ENCODE results near the gene KRTAP5-7. TPM values are rescaled to one million over a fixed set of nuclear protein-coding genes. Genes with fewer than 3 reads are reported as not detected.
"Not testable (repeated sequence)": the region's sequence is repeated elsewhere in the genome, so short reads cannot be mapped to it uniquely, and the experiment has no call there.

KRTAP5-7 gene
- total and polyA plus RNA-seq, 2 donors (not counting 3 experiments of a cell fraction or from before 2014, with no cell fraction given) = 0.07 TPM; not detected in 1

GRCh38 chr11:71539017-71539416 is 11.9 kb downstream of the KRTAP5-7 start:
- no peaks in the 10 kb centered on the region for H3K4me1 ChIP-seq (ENCODE audit: control insufficient read depth, extremely low read depth, insufficient read depth, low read length)
- FAIRE-seq = no peak
- H3K36me3 ChIP-seq (ENCODE audit: control insufficient read depth in 2 of 2, extremely low read depth in 1 of 2, insufficient read depth in 2 of 2, low read length in 2 of 2) = no peaks in the 10 kb centered on the region
- dilution Hi-C loops (cut with MboI; ENCODE audit: extremely low pct_ligation_motif_present, low sequenced_read_pairs) = no loop called here
- CTCF ChIA-PET = no interaction called here
- no peak overlapping the region for H2AFZ ChIP-seq (ENCODE audit: low read depth, low read length)
- POLR2A ChIA-PET = no interaction called here
- intact Hi-C loops (cut with micrococcal nuclease) = no loop called here
- no peak overlapping the region for H3K27ac ChIP-seq (ENCODE audit: insufficient read depth, low read depth, low read length)
- H3K27me3 ChIP-seq (ENCODE audit: control insufficient read depth in 2 of 2, insufficient read depth in 2 of 2, low read length in 2 of 2) = no peaks in the 10 kb centered on the region
- no peak overlapping the region for H3K9ac ChIP-seq (replicated peaks; ENCODE audit: extremely low read depth, insufficient read depth, low read length)
- H3K9me3 ChIP-seq (replicated peaks; ENCODE audit: control insufficient read depth, insufficient read depth, low read length) = no peaks in the 10 kb centered on the region
- no peak overlapping the region for H3K4me3 ChIP-seq (replicated peaks in 1 of 3; ENCODE audit: insufficient read depth in 1 of 3, low read depth in 1 of 3, low read length in 3 of 3)
- TF ChIP-seq GATA2 (IDR thresholded peaks at IDR 0.05; ENCODE audit: insufficient read depth, insufficient read length, low read depth, low read length) (no peak), POLR2AphosphoS5 (IDR thresholded peaks at IDR 0.05; ENCODE audit: insufficient read depth, low read depth, low read length) (no peak), MAX (IDR thresholded peaks at IDR 0.05; ENCODE audit: insufficient read depth, insufficient read length) (no peak), JUN (IDR thresholded peaks at IDR 0.05; ENCODE audit: borderline replicate concordance, insufficient read depth, insufficient read length, low read depth) (no peak), POLR2A (IDR thresholded peaks at IDR 0.05; ENCODE audit: low read depth, low read length) (no peak), EZH2 (IDR thresholded peaks at IDR 0.05; ENCODE audit: borderline replicate concordance, low read depth, low read length, severe bottlenecking) (no peak), MYC (IDR thresholded peaks at IDR 0.05; ENCODE audit: low read depth, low read length) (no peak), FOS (IDR thresholded peaks at IDR 0.05; ENCODE audit: borderline replicate concordance, insufficient read depth, low read length) (no peak), CTCF (IDR thresholded peaks at IDR 0.05; ENCODE audit: extremely low read depth in 1 of 2, insufficient read depth in 1 of 2, low read depth in 1 of 2, low read length in 2 of 2) (no peak)
- H4K20me1 ChIP-seq (replicated peaks; ENCODE audit: control insufficient read depth, extremely low read depth, insufficient read depth, low read length) = no peaks in the 10 kb centered on the region
- H3K4me2 ChIP-seq (ENCODE audit: insufficient read depth, low read length) = no peak overlapping the region
- BruUV-seq (replicated peaks) = no TSS peak
- DNase-seq (ENCODE audit: low read depth, low spot score) = no peak
- H3K9me1 ChIP-seq (replicated peaks; ENCODE audit: control insufficient read depth, extremely low read depth, insufficient read depth, low read length) = no peaks in the 10 kb centered on the region
- H3K79me2 ChIP-seq (ENCODE audit: control insufficient read depth, insufficient read depth, low read length) = no peaks in the 10 kb centered on the region

GRCh38 chr11:71539971-71540370 is 12.9 kb downstream of the KRTAP5-7 start:
- H3K9me1 ChIP-seq (replicated peaks; ENCODE audit: control insufficient read depth, extremely low read depth, insufficient read depth, low read length); H3K4me3 ChIP-seq (replicated peaks in 1 of 3; ENCODE audit: insufficient read depth in 1 of 3, low read depth in 1 of 3, low read length in 3 of 3); FAIRE-seq; H3K27me3 ChIP-seq (ENCODE audit: control insufficient read depth in 2 of 2, insufficient read depth in 2 of 2, low read length in 2 of 2); DNase-seq (ENCODE audit: low read depth, low spot score); H3K27ac ChIP-seq (ENCODE audit: insufficient read depth, low read depth, low read length); H3K9me3 ChIP-seq (replicated peaks; ENCODE audit: control insufficient read depth, insufficient read depth, low read length); H2AFZ ChIP-seq (ENCODE audit: low read depth, low read length); intact Hi-C loops (cut with micrococcal nuclease); H3K79me2 ChIP-seq (ENCODE audit: control insufficient read depth, insufficient read depth, low read length); H3K4me2 ChIP-seq (ENCODE audit: insufficient read depth, low read length); CTCF ChIA-PET; H3K9ac ChIP-seq (replicated peaks; ENCODE audit: extremely low read depth, insufficient read depth, low read length); H3K4me1 ChIP-seq (ENCODE audit: control insufficient read depth, extremely low read depth, insufficient read depth, low read length); dilution Hi-C loops (cut with MboI; ENCODE audit: extremely low pct_ligation_motif_present, low sequenced_read_pairs); H4K20me1 ChIP-seq (replicated peaks; ENCODE audit: control insufficient read depth, extremely low read depth, insufficient read depth, low read length); POLR2A ChIA-PET; BruUV-seq (replicated peaks); H3K36me3 ChIP-seq (ENCODE audit: control insufficient read depth in 2 of 2, extremely low read depth in 1 of 2, insufficient read depth in 2 of 2, low read length in 2 of 2): not testable (repeated sequence)

Data from endothelial cell of umbilical vein (primary cell).